HEK293 (cell line): Measurements from ENCODE around the gene CEBPE.

Experiments
- CTCF ChIA-PET: fragments of 350-600 bp; formaldehyde crosslinking; extraction: SDS; loops from one replicate; lab custom pipeline; 2021; ENCODE audit warnings: antibody characterized with exemption; lab: Yijun Ruan, JAX
- POLR2A ChIA-PET: fragments of 300-600 bp; formaldehyde crosslinking; extraction: SDS; loops from one replicate; lab custom pipeline; 2020; ENCODE audit warnings: antibody characterized with exemption, inconsistent platforms; lab: Yijun Ruan, JAX
- H3K27ac ChIP-seq: fragments of 200-500 bp; sonication (Bioruptor generic); 2 replicates; pipeline ENCODE4 v1.5.1; 2014; ENCODE audit warnings: low read depth, low read length, control low read depth, inconsistent platforms; ENCODE audit errors: extremely low read depth
- H3K36me3 ChIP-seq, 2 experiments: fragments of 200-500 bp in 1 of 2; sonication (Bioruptor generic) in 1 of 2; 1 replicate in 1 of 2; 2 replicates in 1 of 2; pipeline ENCODE4 v1.5.1; 2014 to 2017; ENCODE audit warnings: inconsistent platforms in 2 of 2, low read length in 2 of 2; ENCODE audit not compliant: control insufficient read depth in 2 of 2, insufficient read depth in 1 of 2
- H3K4me1 ChIP-seq: fragments of 200-500 bp; sonication (Bioruptor generic); 2 replicates; pipeline ENCODE4 v1.5.1; 2014; ENCODE audit warnings: mild to moderate bottlenecking, low read length, inconsistent platforms; ENCODE audit not compliant: control insufficient read depth, insufficient read depth
- H3K4me3 ChIP-seq: 2 replicates; pipeline ENCODE4 v1.5.1; 2011; ENCODE audit warnings: low read depth, mild to moderate bottlenecking, control low read depth, low read length, moderate library complexity
- H3K9me3 ChIP-seq: fragments of 200-500 bp; sonication (Bioruptor generic); 2 replicates; pipeline ENCODE4 v1.5.1; 2014; ENCODE audit warnings: low read depth, low read length, inconsistent platforms; ENCODE audit not compliant: control insufficient read depth, insufficient read depth
- ATF2 ChIP-seq: fragments of 450-650 bp; formaldehyde crosslinking; IDR thresholded peaks from 2 replicates; pipeline ENCODE4 v1.5.1; 2016; ENCODE audit warnings: missing biosample characterization, missing genetic modification characterization, low read depth
- BCL11B ChIP-seq: fragments of 450-650 bp; formaldehyde crosslinking; IDR thresholded peaks from 2 replicates; pipeline ENCODE4 v1.5.1; 2016; ENCODE audit warnings: low read depth, missing biosample characterization, missing genetic modification characterization
- GLI2 ChIP-seq: fragments of 450-650 bp; formaldehyde crosslinking; IDR thresholded peaks from 2 replicates; pipeline ENCODE4; 2017; ENCODE audit warnings: missing biosample characterization, missing genetic modification characterization, low read depth, borderline replicate concordance
- PRDM2 ChIP-seq: fragments of 450-650 bp; formaldehyde crosslinking; IDR thresholded peaks from 2 replicates; pipeline ENCODE4 v1.5.1; 2016; ENCODE audit warnings: missing biosample characterization, missing genetic modification characterization, borderline replicate concordance
- PRDM4 ChIP-seq: fragments of 450-650 bp; formaldehyde crosslinking; IDR thresholded peaks from 2 replicates; pipeline ENCODE4 v1.5.1; 2017; ENCODE audit warnings: missing biosample characterization, missing genetic modification characterization
- SP7 ChIP-seq: fragments of 450-650 bp; formaldehyde crosslinking; IDR thresholded peaks from 2 replicates; pipeline ENCODE4 v1.5.1; 2016; ENCODE audit warnings: missing biosample characterization, missing genetic modification characterization
- ZBTB17 ChIP-seq: fragments of 450-650 bp; formaldehyde crosslinking; IDR thresholded peaks from 2 replicates; pipeline ENCODE4 v1.5.1; 2016; ENCODE audit warnings: missing biosample characterization, missing genetic modification characterization
- ZBTB21 ChIP-seq: fragments of 450-650 bp; formaldehyde crosslinking; IDR thresholded peaks from 2 replicates; pipeline ENCODE4 v1.5.1; 2017; ENCODE audit warnings: missing biosample characterization, missing genetic modification characterization
- ZNF146 ChIP-seq: fragments of 450-650 bp; formaldehyde crosslinking; IDR thresholded peaks from 2 replicates; pipeline ENCODE4 v1.5.1; 2016; ENCODE audit warnings: missing biosample characterization, missing genetic modification characterization
- ZNF2 ChIP-seq: fragments of 450-650 bp; formaldehyde crosslinking; IDR thresholded peaks from 2 replicates; pipeline ENCODE4 v1.5.1; 2016; ENCODE audit warnings: missing biosample characterization, missing genetic modification characterization
- ZNF274 ChIP-seq, 2 experiments: fragments of 200-500 bp in 1 of 2; fragments of 450-650 bp in 1 of 2; sonication (Bioruptor generic) in 1 of 2; formaldehyde crosslinking in 1 of 2; IDR thresholded peaks; 2 replicates each; pipeline versions ENCODE4 v1.5.1 to v1.6.1; 2014 to 2016; ENCODE audit warnings: borderline replicate concordance in 1 of 2, inconsistent platforms in 1 of 2, low read length in 1 of 2, missing biosample characterization in 1 of 2, missing genetic modification characterization in 1 of 2
- ZNF292 ChIP-seq: fragments of 450-650 bp; formaldehyde crosslinking; IDR thresholded peaks from 2 replicates; pipeline ENCODE4 v1.5.1; 2016; ENCODE audit warnings: low read depth, missing biosample characterization, missing genetic modification characterization, borderline replicate concordance
- ZNF302 ChIP-seq: fragments of 450-650 bp; formaldehyde crosslinking; IDR thresholded peaks from 2 replicates; pipeline ENCODE4 v1.5.1; 2016; ENCODE audit warnings: missing biosample characterization, missing genetic modification characterization, low read depth
- ZNF335 ChIP-seq: fragments of 450-650 bp; formaldehyde crosslinking; conservative IDR thresholded peaks from 2 replicates; pipeline ENCODE4 v1.5.1; 2016; ENCODE audit warnings: missing biosample characterization, missing genetic modification characterization
- ZNF549 ChIP-seq: fragments of 450-650 bp; IDR thresholded peaks from 2 replicates; pipeline ENCODE4 v1.5.1; 2018; ENCODE audit warnings: missing biosample characterization, missing genetic modification characterization, mild to moderate bottlenecking, inconsistent platforms, moderate library complexity
- ZNF558 ChIP-seq: fragments of 450-650 bp; formaldehyde crosslinking; IDR thresholded peaks from 2 replicates; pipeline ENCODE4 v1.5.1; 2016; ENCODE audit warnings: missing biosample characterization, missing genetic modification characterization
- ZNF639 ChIP-seq: fragments of 450-650 bp; formaldehyde crosslinking; IDR thresholded peaks from 2 replicates; pipeline ENCODE4 v1.5.1; 2016; ENCODE audit warnings: missing biosample characterization, missing genetic modification characterization
- ZNF645 ChIP-seq: fragments of 450-650 bp; formaldehyde crosslinking; IDR thresholded peaks from 2 replicates; pipeline ENCODE4; 2016; ENCODE audit warnings: missing biosample characterization, missing genetic modification characterization
- ZNF785 ChIP-seq: fragments of 450-650 bp; formaldehyde crosslinking; IDR thresholded peaks from 2 replicates; pipeline ENCODE4 v1.5.1; 2016; ENCODE audit warnings: missing biosample characterization, missing genetic modification characterization
- ZNF791 ChIP-seq: fragments of 450-650 bp; formaldehyde crosslinking; IDR thresholded peaks from 2 replicates; pipeline ENCODE4 v1.5.1; 2016; ENCODE audit warnings: missing biosample characterization, missing genetic modification characterization

CEBPE gene

GRCh38 chr14:23145794-23146350 lies 26.8 kb upstream of the CEBPE start (continued):
- no peak for TF ChIP-seq PRDM2 (tag by site-specific recombination)
- TF ChIP-seq ZNF335 (tag by site-specific recombination), result peak; percentile 51
- TF ChIP-seq ZBTB21, result peak; percentile 72
- no peak for TF ChIP-seq ZNF558 (tag by site-specific recombination)
- TF ChIP-seq ZNF146 (tag by site-specific recombination), result no peak
- no peak for TF ChIP-seq PRDM4 (tag by site-specific recombination)
- peak; percentile 81 for TF ChIP-seq ATF2 (tag by site-specific recombination)
- TF ChIP-seq ZNF274 (IDR thresholded peaks at IDR 0.05; ENCODE audit: low read length), result no peak
- TF ChIP-seq ZNF274 (tag by site-specific recombination; IDR thresholded peaks at IDR 0.05; ENCODE audit: borderline replicate concordance), result no peak
- no peak for TF ChIP-seq GLI2 (tag by site-specific recombination)
- 0 out of 2 replicates have a peak, but pooled peaks have one; percentile 17 for TF ChIP-seq ZNF2 (tag by site-specific recombination)
- TF ChIP-seq, all 188 proteins: peak for 8

GRCh38 chr14:23143911-23144310 lies 24.9 kb upstream of the CEBPE start:
- CTCF ChIA-PET, result interaction anchor here (0.7 to 3.2 kb wide), 8 partner anchors 19 to 522 kb away, joined by 3 to 20 read pairs (median 4); partner anchors contain the start of gene SLC7A8
- POLR2A ChIA-PET, result no interaction called here
- Histone ChIP-seq H3K36me3 (peaks cover 0 to 7% of the 10 kb centered on the region in 2 experiments; a peak in 1 of 3 replicates), H3K4me3 (no peak overlapping the region), H3K9me3 (no peaks in the 10 kb centered on the region), H3K4me1 (0 out of 2 replicates have a peak, but pooled peaks cover 2% of the 10 kb centered on the region), H3K27ac (no peak overlapping the region)
- no peak for TF ChIP-seq SP7 (tag by site-specific recombination)
- TF ChIP-seq ZNF785 (tag by site-specific recombination), result no peak
- no peak for TF ChIP-seq ZNF292
- no peak for TF ChIP-seq ZNF302 (tag by site-specific recombination)
- TF ChIP-seq ZNF645 (tag by site-specific recombination), result no peak
- TF ChIP-seq ZNF639 (tag by site-specific recombination), result no peak
- TF ChIP-seq ZNF549 (tag by site-specific recombination), result no peak
- no peak for TF ChIP-seq BCL11B (tag by site-specific recombination)
- TF ChIP-seq ZBTB17 (tag by site-specific recombination), result no peak
- TF ChIP-seq ZNF791 (tag by site-specific recombination), result no peak
